Stomach (tissue), 19 donors: Measurements from ENCODE around the gene ZNF155. TPM values are rescaled to one million over a fixed set of nuclear protein-coding genes. Genes with fewer than 3 reads are reported as not detected.

Experiments
- DNase-seq, 2 donors: peaks; one replicate each; pipeline versions ENCODE4 v3.0.0 to v3.0.0-alpha.2; 2013 to 2019
- H3K27ac ChIP-seq, 5 donors: fragments of 200-600 bp in 4 of 5; sonication (generic) in 4 of 5; one replicate each; pipeline ENCODE4 v1.5.1; 2013 to 2019; ENCODE audit warnings: mild to moderate bottlenecking in 1 of 5, moderate library complexity in 1 of 5
- H3K27me3 ChIP-seq, 3 donors: fragments of 200-600 bp; sonication (generic); one replicate each; pipeline ENCODE4 v1.5.1; 2017 to 2019; ENCODE audit warnings: mixed run types in 1 of 3
- H3K36me3 ChIP-seq, 4 donors: fragments of 200-600 bp; sonication (generic); 1 replicate in 3 of 4; 2 replicates in 1 of 4; pipeline ENCODE4 v1.5.1; 2016 to 2019
- H3K4me1 ChIP-seq, 4 donors: fragments of 200-600 bp; sonication (generic); one replicate each; pipeline ENCODE4 v1.5.1; 2016 to 2019
- H3K4me3 ChIP-seq, 4 donors: fragments of 200-600 bp; sonication (generic) in 3 of 4; one replicate each; pipeline ENCODE4 v1.5.1; 2016 to 2019; ENCODE audit warnings: mild to moderate bottlenecking in 1 of 4
- H3K9me3 ChIP-seq, 4 donors: fragments of 200-600 bp; sonication (generic); one replicate each; pipeline ENCODE4 v1.5.1; 2016 to 2019
- EP300 ChIP-seq: sonication (generic); formaldehyde crosslinking; IDR thresholded peaks from one replicate; pipeline ENCODE4 v1.6.1; 2017; ENCODE audit warnings: antibody characterized with exemption
- POLR2A ChIP-seq, 4 donors: fragments of 450-650 bp; IDR thresholded peaks; one replicate each; pipeline ENCODE4 v1.6.1; 2016; ENCODE audit warnings: antibody characterized with exemption in 4 of 4, control low read depth in 2 of 4, mild to moderate bottlenecking in 1 of 4, moderate library complexity in 1 of 4
- POLR2AphosphoS5 ChIP-seq, 3 donors: sonication (generic); formaldehyde crosslinking; IDR thresholded peaks; one replicate each; pipeline ENCODE4 v1.6.1; 2016; ENCODE audit warnings: antibody characterized with exemption in 3 of 3
- WGBS, 5 donors: extraction: QIAGEN DNeasy Blood & Tissue Kit in 3 of 5; methylation state at CpG; one replicate each; pipeline versions ENCODE4 v1.1.5 to v1.1.7; 2013 to 2018; 5-methylcytosine and 5-hydroxymethylcytosine counted together
- intact Hi-C: fragments of 100-400 bp; cut with DNase I; formaldehyde crosslinking; loops from one replicate; pipeline ENCODE4 v1.15.1; 2023; ENCODE audit warnings: low total_unique reads
- long read RNA-seq, 10 donors: transcript quantifications; one replicate each; lab custom pipeline, GENCODE V29; 2026
- polyA plus RNA-seq, 3 donors: library from polyadenylated mRNA; stranded (reverse); fragments of 200-250 nt; gene quantifications; one replicate each; pipeline ENCODE4 v1.2.3, GENCODE V29; 2013
- total RNA-seq, 5 donors: library from RNA; depleted of rRNA; stranded (reverse); fragments of >200 nt; gene quantifications; one replicate each; pipeline versions ENCODE4 v1.1.0 to v1.2.3, GENCODE V29; 2014 to 2016
- TF ChIP-seq, protein P1 (sequence below), 7 experiments: fragments of 450-650 bp in 4 of 7; fragments of 200-600 bp in 3 of 7; sonication (generic) in 3 of 7; IDR thresholded peaks; one replicate each; pipeline ENCODE4 v1.5.1; 2016 to 2019; ENCODE audit warnings: antibody characterized with exemption in 7 of 7, control low read depth in 2 of 7, mild to moderate bottlenecking in 1 of 7
- donor health status: healthy with polysubstance abuse.
- donor health status: Bipolar disorder and iron deficiency.
- donor health status: healthy.

ZNF155 gene
- total RNA-seq (1 to 10 TPM in 4 of 5 donors, not detected in 1; 4.2 to 9.4 (median 5.1) TPM), polyA plus RNA-seq (1 to 10 TPM; 3.7 to 4.7 (median 3.8) TPM)
- long read RNA-seq, donor 1: 0 reads
- long read RNA-seq, donor 2, partial matches to known transcripts: 0 of 1 reads
- long read RNA-seq, donor 2, other reads (novel, unspliced or antisense): 0 of 1 reads
- long read RNA-seq, donor 3, partial matches to known transcripts: 0 of 1 reads
- long read RNA-seq, donor 3, other reads (novel, unspliced or antisense): 0 of 1 reads
- long read RNA-seq, donor 4: 0 reads
- long read RNA-seq, donor 5, partial matches to known transcripts: 0 of 1 reads
- long read RNA-seq, donor 5, other reads (novel, unspliced or antisense): 0 of 1 reads
- long read RNA-seq, donor 6, partial matches to known transcripts: 0 of 1 reads
- long read RNA-seq, donor 6, other reads (novel, unspliced or antisense): 0 of 1 reads
- long read RNA-seq, donor 7, partial matches to known transcripts: 0 of 3 reads
- long read RNA-seq, donor 7, other reads (novel, unspliced or antisense): 0 of 3 reads
- long read RNA-seq, donor 8, partial matches to known transcripts: 0 of 2 reads
- long read RNA-seq, donor 8, other reads (novel, unspliced or antisense): 0 of 2 reads
- long read RNA-seq, donor 9: 0 reads
- long read RNA-seq, donor 10: 0 reads

DNA sequence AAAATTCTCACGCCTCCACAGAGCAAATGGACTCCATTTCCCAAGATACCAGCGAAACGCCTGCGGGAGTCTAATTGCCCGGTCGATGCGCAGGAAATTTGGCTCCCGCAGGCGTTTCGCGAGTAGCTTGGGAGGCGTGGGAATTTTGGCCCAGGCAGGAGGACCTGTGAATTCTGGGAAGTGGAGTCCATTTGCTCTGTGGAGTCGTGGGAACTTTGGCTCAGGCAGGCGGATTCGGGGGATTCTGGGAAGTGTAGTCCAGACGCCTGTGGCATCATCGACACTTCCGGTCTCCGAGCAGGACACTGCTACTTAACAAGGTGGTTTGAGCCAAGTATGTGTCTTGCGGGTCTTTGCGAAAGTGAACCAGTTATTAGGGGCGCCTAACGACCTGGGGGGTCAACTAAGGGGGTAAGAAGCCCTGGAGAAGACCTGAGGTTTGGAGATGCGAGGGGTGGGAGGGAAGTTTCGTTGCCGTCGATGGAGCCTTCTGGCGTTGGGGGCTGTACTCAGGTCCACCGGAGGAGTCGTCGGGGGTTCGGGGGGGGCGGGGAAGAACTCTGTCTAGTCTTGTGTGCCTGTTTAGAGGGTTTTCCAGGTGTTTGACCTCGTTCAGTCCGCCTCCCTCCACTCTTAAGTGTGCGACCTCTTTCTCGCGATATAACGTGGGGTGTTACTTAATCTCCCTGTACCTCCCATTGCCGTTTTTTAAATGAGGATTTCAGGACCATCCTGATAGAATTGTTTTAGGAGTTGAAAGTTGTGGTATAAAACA is at the start of gene ZNF155:
Gene ZNF155 (plus strand): TSS at position 277 of the 775 bp plus-strand sequence. CDS start 4,356 bp downstream, outside the sequence.
- Histone ChIP-seq H3K36me3 (peaks cover 6 to 14% (median 10%) of the 10 kb centered on the region in 4 donors), H3K4me3 (peak within 1 kb of the TSS; percentile 67 to 92 (median 76)), H3K27ac (peak within 1 kb of the TSS; percentile 69 to 87 (median 75)), H3K9me3 (peaks cover 4 to 38% (median 29%) of the 10 kb centered on the region in 4 donors), H3K4me1 (peaks cover 6 to 22% (median 16%) of the 10 kb centered on the region in 4 donors), H3K27me3 (no peaks in the 10 kb centered on the region)
- DNase-seq: peak; percentile 90 to 98
- intact Hi-C loops: no loop called here
- TF ChIP-seq, protein P1, sequence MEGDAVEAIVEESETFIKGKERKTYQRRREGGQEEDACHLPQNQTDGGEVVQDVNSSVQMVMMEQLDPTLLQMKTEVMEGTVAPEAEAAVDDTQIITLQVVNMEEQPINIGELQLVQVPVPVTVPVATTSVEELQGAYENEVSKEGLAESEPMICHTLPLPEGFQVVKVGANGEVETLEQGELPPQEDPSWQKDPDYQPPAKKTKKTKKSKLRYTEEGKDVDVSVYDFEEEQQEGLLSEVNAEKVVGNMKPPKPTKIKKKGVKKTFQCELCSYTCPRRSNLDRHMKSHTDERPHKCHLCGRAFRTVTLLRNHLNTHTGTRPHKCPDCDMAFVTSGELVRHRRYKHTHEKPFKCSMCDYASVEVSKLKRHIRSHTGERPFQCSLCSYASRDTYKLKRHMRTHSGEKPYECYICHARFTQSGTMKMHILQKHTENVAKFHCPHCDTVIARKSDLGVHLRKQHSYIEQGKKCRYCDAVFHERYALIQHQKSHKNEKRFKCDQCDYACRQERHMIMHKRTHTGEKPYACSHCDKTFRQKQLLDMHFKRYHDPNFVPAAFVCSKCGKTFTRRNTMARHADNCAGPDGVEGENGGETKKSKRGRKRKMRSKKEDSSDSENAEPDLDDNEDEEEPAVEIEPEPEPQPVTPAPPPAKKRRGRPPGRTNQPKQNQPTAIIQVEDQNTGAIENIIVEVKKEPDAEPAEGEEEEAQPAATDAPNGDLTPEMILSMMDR (IDR thresholded peaks at IDR 0.05): no peak
- no peak for TF ChIP-seq EP300
- TF ChIP-seq POLR2AphosphoS5 (IDR thresholded peaks at IDR 0.05): peak; percentile 54 to 77 (median 74)
- TF ChIP-seq POLR2A (IDR thresholded peaks at IDR 0.05): no peak
- WGBS, 5 donors: 0 to 1% (median 0%) methylated on average over 33 to 40 of the region's 40 CpGs

DNA sequence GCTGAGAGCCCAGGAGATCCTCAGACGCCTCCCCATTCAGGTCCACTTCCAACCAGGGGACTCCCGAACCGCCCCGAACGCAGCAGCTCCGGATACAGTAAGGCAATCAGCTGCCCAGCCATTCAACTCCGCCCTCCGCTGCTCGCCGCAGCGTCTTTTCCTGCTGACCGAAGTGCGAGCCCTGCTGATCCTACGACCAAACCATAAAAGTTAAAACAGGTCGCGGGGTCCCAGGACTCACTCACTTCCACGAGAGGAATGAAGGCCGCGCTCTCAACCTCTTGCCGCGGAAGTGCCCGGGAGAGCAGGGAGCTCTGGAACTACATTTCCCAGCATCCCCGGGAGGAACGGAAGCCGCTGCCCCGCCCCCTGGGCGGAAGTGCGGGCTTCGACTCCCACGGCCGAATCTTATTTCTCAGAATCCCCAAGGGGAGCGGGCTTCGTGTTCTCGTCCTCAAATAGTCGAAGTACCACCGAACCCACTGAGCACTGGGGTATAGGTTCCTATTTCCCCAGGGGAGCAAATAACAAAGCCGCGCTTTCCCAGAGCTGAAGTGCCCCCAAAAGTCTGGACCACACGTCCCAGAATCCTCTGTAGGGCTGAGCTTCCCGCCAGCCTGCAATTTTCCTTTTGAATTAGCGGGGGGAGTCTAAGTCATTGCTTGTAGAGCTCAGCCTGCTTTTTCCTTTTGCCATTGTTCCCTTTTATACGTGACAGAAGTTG is 48.8 kb upstream of the ZNF155 start, which contains the start of gene ZNF45:
Gene ZNF45 (minus strand): TSS at position 298 of the 724 bp plus-strand sequence. CDS start 13,097 bp downstream, outside the sequence.
- peaks cover 22 to 31% (median 30%) of the 10 kb centered on the region in 4 donors for H3K36me3 ChIP-seq
- peak; percentile 27 to 67 (median 30) for TF ChIP-seq POLR2AphosphoS5 (IDR thresholded peaks at IDR 0.05)
- TF ChIP-seq, protein P1 (IDR thresholded peaks at IDR 0.05): no peak
- peak within 1 kb of the TSS; percentile 59 to 81 (median 66) for H3K4me3 ChIP-seq
- intact Hi-C loops: no loop called here
- no peaks in the 10 kb centered on the region for H3K27me3 ChIP-seq
- H3K27ac ChIP-seq: peak within 1 kb of the TSS; percentile 83 to 89 (median 86)
- peaks cover 8 to 24% (median 18%) of the 10 kb centered on the region in 4 donors for H3K4me1 ChIP-seq
- WGBS, 5 donors: 0 to 1% (median 1%) methylated on average over 29 to 42 of the region's 42 CpGs
- H3K9me3 ChIP-seq: peaks cover 0 to 17% (median 8%) of the 10 kb centered on the region in 4 donors
- DNase-seq: peak; percentile 89 to 97

DNA sequence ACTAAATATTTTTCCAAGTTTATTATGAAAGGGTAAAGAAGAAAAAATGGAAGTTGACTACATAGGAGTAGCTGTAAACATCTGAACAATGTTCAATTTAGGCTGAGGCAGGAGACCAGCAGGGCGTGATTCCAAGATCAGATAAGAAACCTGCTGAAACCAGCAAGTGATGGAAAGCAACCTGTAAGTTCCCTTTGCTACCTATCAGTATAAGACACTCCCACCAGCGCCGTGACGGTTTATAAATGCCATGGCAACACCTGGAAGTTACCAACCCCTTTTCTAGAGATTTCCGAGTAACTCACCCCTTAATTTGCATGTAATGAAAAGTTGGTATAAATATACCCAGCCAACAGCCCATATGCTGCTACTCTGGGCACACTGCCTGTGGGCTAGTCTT is 47.8 kb upstream of the ZNF155 start:
- no peak for TF ChIP-seq EP300
- TF ChIP-seq, protein P1 (IDR thresholded peaks at IDR 0.05): no peak
- TF ChIP-seq POLR2A (IDR thresholded peaks at IDR 0.05): no peak
- no peak for TF ChIP-seq POLR2AphosphoS5 (IDR thresholded peaks at IDR 0.05)
- peaks cover 8 to 24% (median 18%) of the 10 kb centered on the region in 4 donors for H3K4me1 ChIP-seq
- intact Hi-C loops: no loop called here
- peaks cover 13 to 21% (median 20%) of the 10 kb centered on the region in 4 donors for H3K36me3 ChIP-seq
- H3K27me3 ChIP-seq: no peaks in the 10 kb centered on the region
- no peak overlapping the region for H3K27ac ChIP-seq
- DNase-seq: peak in 1 of 2 donors; percentile 41
- peaks cover 0 to 20% (median 9%) of the 10 kb centered on the region in 4 donors for H3K9me3 ChIP-seq
- H3K4me3 ChIP-seq: no peak overlapping the region
- 33 to 62% (median 55%) methylated on average over 5 of the region's 5 CpGs for WGBS, 5 donors
